Fibroblast of lung (primary cell): ENCODE results near the gene SPEF2.

Experiments
- EZH2 ChIP-seq: IDR thresholded peaks from 2 replicates; pipeline ENCODE4 v1.5.1; 2012; ENCODE audit warnings: low read length, control low read depth, mild to moderate bottlenecking; ENCODE audit errors: missing control alignments
- TF ChIP-seq, protein P1 (sequence below), 2 donors: IDR thresholded peaks in 1 of 2; conservative IDR thresholded peaks in 1 of 2; 1 replicate in 1 of 2; 2 replicates in 1 of 2; pipeline ENCODE4 v1.5.1; 2011 to 2012; ENCODE audit warnings: low read length in 2 of 2, control low read depth in 1 of 2, inconsistent platforms in 1 of 2, low read depth in 1 of 2, mild to moderate bottlenecking in 1 of 2

DNA sequence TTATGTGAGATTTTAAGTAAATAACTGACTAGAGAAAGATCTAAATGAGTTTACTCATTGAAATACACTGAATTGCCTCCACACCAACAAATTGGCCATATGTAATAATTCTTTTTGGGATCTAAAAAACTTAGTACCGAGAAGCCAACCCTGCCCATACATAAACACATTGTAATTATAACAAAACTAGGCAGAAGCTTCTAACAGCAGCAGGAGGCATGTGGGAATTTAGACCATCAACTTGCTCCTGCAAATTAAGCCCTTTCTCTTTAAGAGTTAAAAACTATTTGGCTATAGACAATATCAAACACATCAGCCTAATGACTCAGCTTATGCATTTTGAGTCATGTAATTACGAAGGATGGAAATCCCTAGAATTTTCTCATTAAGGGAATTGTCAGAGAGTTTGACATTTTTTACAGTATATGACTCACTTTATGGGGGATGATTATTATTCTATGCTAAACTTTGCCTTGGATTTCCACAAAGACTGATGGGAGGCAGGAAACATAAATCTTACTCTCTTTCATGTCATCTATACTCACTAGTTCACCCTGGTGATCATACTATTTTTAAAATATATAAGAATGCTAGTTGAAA, 240.0 kb downstream of the SPEF2 start:
- TF ChIP-seq, protein P1, sequence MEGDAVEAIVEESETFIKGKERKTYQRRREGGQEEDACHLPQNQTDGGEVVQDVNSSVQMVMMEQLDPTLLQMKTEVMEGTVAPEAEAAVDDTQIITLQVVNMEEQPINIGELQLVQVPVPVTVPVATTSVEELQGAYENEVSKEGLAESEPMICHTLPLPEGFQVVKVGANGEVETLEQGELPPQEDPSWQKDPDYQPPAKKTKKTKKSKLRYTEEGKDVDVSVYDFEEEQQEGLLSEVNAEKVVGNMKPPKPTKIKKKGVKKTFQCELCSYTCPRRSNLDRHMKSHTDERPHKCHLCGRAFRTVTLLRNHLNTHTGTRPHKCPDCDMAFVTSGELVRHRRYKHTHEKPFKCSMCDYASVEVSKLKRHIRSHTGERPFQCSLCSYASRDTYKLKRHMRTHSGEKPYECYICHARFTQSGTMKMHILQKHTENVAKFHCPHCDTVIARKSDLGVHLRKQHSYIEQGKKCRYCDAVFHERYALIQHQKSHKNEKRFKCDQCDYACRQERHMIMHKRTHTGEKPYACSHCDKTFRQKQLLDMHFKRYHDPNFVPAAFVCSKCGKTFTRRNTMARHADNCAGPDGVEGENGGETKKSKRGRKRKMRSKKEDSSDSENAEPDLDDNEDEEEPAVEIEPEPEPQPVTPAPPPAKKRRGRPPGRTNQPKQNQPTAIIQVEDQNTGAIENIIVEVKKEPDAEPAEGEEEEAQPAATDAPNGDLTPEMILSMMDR (conservative IDR thresholded peaks at IDR 0.05 in 1 of 2, IDR thresholded peaks at IDR 0.05 in 1 of 2; ENCODE audit: low read depth in 1 of 2, low read length in 2 of 2) = no peak
- no peak for TF ChIP-seq EZH2
